ENCODE measurements around the gene CYP17A1. TPM values are rescaled to one million over a fixed set of nuclear protein-coding genes. Genes with fewer than 3 reads are reported as not detected.

Gene CYP17A1
- total RNA-seq, 1 experiment from 2014 or later, result 2.1 TPM

DNA sequence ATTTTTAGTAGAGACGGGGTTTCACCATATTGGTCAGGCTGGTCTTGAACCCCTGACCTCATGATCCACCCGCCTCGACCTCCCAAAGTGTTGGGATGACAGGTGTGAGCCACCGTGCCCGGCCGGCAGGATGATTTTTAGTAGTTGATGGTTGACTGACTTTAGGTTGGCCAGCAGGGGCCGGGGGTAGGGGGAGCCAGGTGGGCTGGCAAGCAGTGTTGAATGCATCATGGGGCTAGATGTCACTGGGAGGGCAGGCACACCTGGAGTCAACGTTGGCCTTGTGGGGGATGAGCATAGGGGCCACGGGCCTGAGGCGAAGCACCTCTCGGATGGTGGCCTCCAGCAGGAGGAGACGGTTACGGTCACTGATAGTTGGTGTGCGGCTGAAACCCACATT, 5.0 kb downstream of the CYP17A1 start:
- 0 out of 2 replicates have a peak, but pooled peaks cover 5% of the 10 kb centered on the region for H3K4me1 Mint-ChIP-seq
- no peak overlapping the region for H3K27ac Mint-ChIP-seq
- H3K9me3 Mint-ChIP-seq, result peaks cover 3% of the 10 kb centered on the region
- POLR2A ChIA-PET, result no interaction called here
- ATAC-seq, result no peak
- H3K36me3 Mint-ChIP-seq, result peaks cover under 1% of the 10 kb centered on the region; the same call in 1 of the 2 replicates
- TF ChIP-seq, protein P1, sequence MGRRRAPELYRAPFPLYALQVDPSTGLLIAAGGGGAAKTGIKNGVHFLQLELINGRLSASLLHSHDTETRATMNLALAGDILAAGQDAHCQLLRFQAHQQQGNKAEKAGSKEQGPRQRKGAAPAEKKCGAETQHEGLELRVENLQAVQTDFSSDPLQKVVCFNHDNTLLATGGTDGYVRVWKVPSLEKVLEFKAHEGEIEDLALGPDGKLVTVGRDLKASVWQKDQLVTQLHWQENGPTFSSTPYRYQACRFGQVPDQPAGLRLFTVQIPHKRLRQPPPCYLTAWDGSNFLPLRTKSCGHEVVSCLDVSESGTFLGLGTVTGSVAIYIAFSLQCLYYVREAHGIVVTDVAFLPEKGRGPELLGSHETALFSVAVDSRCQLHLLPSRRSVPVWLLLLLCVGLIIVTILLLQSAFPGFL (CRISPR knock-in tag; IDR thresholded peaks at IDR 0.05; ENCODE audit: borderline replicate concordance), result no peak
- no peak for TF ChIP-seq ZBTB21 (CRISPR knock-in tag; IDR thresholded peaks at IDR 0.05; ENCODE audit: borderline replicate concordance)
- TF ChIP-seq, protein P2, sequence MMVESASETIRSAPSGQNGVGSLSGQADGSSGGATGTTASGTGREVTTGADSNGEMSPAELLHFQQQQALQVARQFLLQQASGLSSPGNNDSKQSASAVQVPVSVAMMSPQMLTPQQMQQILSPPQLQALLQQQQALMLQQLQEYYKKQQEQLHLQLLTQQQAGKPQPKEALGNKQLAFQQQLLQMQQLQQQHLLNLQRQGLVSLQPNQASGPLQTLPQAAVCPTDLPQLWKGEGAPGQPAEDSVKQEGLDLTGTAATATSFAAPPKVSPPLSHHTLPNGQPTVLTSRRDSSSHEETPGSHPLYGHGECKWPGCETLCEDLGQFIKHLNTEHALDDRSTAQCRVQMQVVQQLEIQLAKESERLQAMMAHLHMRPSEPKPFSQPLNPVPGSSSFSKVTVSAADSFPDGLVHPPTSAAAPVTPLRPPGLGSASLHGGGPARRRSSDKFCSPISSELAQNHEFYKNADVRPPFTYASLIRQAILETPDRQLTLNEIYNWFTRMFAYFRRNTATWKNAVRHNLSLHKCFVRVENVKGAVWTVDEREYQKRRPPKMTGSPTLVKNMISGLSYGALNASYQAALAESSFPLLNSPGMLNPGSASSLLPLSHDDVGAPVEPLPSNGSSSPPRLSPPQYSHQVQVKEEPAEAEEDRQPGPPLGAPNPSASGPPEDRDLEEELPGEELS (CRISPR knock-in tag; IDR thresholded peaks at IDR 0.05), result no peak
- no peak for TF ChIP-seq SMAD4 (CRISPR knock-in tag; IDR thresholded peaks at IDR 0.05)
- TF ChIP-seq, protein P3, sequence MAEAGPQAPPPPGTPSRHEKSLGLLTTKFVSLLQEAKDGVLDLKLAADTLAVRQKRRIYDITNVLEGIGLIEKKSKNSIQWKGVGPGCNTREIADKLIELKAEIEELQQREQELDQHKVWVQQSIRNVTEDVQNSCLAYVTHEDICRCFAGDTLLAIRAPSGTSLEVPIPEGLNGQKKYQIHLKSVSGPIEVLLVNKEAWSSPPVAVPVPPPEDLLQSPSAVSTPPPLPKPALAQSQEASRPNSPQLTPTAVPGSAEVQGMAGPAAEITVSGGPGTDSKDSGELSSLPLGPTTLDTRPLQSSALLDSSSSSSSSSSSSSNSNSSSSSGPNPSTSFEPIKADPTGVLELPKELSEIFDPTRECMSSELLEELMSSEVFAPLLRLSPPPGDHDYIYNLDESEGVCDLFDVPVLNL (CRISPR knock-in tag; IDR thresholded peaks at IDR 0.05; ENCODE audit: borderline replicate concordance, low read depth), result no peak
- TF ChIP-seq, protein P4, sequence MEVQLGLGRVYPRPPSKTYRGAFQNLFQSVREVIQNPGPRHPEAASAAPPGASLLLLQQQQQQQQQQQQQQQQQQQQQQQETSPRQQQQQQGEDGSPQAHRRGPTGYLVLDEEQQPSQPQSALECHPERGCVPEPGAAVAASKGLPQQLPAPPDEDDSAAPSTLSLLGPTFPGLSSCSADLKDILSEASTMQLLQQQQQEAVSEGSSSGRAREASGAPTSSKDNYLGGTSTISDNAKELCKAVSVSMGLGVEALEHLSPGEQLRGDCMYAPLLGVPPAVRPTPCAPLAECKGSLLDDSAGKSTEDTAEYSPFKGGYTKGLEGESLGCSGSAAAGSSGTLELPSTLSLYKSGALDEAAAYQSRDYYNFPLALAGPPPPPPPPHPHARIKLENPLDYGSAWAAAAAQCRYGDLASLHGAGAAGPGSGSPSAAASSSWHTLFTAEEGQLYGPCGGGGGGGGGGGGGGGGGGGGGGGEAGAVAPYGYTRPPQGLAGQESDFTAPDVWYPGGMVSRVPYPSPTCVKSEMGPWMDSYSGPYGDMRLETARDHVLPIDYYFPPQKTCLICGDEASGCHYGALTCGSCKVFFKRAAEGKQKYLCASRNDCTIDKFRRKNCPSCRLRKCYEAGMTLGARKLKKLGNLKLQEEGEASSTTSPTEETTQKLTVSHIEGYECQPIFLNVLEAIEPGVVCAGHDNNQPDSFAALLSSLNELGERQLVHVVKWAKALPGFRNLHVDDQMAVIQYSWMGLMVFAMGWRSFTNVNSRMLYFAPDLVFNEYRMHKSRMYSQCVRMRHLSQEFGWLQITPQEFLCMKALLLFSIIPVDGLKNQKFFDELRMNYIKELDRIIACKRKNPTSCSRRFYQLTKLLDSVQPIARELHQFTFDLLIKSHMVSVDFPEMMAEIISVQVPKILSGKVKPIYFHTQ (CRISPR knock-in tag; IDR thresholded peaks at IDR 0.05), result no peak
- no peak for TF ChIP-seq CREM (CRISPR knock-in tag; IDR thresholded peaks at IDR 0.05)
- TF ChIP-seq, protein P5, sequence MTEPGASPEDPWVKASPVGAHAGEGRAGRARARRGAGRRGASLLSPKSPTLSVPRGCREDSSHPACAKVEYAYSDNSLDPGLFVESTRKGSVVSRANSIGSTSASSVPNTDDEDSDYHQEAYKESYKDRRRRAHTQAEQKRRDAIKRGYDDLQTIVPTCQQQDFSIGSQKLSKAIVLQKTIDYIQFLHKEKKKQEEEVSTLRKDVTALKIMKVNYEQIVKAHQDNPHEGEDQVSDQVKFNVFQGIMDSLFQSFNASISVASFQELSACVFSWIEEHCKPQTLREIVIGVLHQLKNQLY (CRISPR knock-in tag; IDR thresholded peaks at IDR 0.05), result no peak
- no peak overlapping the region for H3K4me3 Mint-ChIP-seq
- H3K27me3 Mint-ChIP-seq (ENCODE audit: low read depth), result peaks cover 3% of the 10 kb centered on the region
- DNase-seq (ENCODE audit: low spot score), result no peak
- CTCF ChIA-PET, result interaction anchor here (1.0 to 2.2 kb wide), 2 partner anchors 11 to 69 kb away, joined by 3 to 9 read pairs; no protein-coding TSS in a partner anchor

DNA sequence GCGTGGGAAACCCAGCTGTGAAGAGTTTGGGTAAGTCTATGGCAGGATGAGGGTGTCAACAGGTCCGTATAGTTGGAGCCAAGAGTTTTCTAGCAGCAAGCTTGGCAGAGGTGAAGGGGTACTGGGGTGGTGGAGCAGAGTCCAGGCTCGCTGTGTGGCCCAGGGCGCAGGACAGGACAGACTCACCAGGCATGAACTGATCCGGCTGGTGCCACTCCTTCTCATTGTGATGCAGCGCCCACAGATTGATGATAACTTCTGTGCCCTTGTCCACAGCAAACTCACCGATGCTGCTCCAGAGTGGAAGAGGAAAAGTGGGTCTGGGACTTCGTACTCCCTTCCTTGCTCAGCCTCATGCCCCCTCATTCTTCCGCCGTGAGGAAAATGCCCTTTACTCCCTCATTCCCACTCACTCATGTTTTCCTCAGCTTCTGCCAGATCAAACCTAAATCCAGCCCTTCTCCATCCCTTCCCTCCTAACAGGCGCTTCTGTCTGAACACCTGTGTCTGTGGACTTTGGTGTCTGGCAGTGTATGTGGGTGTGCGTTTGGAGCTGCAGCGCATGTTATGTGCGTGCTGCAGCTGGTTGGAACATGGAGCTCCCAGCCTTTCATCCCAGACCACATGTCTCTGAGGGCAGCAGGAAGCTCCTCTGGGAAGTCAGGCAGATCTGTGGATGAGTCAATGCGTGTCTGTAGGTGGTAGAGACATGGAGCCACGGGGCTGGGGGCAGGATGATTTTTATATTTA, 5.7 kb downstream of the CYP17A1 start:
- Mint-ChIP-seq H3K4me1 (0 out of 2 replicates have a peak, but pooled peaks cover 5% of the 10 kb centered on the region), H3K4me3 (no peak overlapping the region), H3K27ac (no peak overlapping the region), H3K9me3 (no peaks in the 10 kb centered on the region), H3K36me3 (no peaks in the 10 kb centered on the region), H3K27me3 (ENCODE audit: low read depth) (peaks cover 2% of the 10 kb centered on the region; the same call in 1 of the 2 replicates)
- DNase-seq (ENCODE audit: low spot score), result no peak
- TF ChIP-seq MXD4 (CRISPR knock-in tag; IDR thresholded peaks at IDR 0.05; ENCODE audit: borderline replicate concordance) (no peak), ZNF263 (CRISPR knock-in tag; IDR thresholded peaks at IDR 0.05; ENCODE audit: low read depth) (no peak), GABPB1 (CRISPR knock-in tag; IDR thresholded peaks at IDR 0.05) (no peak), ZNF317 (CRISPR knock-in tag; IDR thresholded peaks at IDR 0.05; ENCODE audit: borderline replicate concordance, low read depth) (no peak), ZNF416 (CRISPR knock-in tag; IDR thresholded peaks at IDR 0.05) (no peak), SMAD3 (CRISPR knock-in tag; IDR thresholded peaks at IDR 0.05; ENCODE audit: borderline replicate concordance) (no peak), ZNF232 (CRISPR knock-in tag; IDR thresholded peaks at IDR 0.05) (no peak), JUN (CRISPR knock-in tag; IDR thresholded peaks at IDR 0.05) (no peak), ZNF423 (CRISPR knock-in tag; IDR thresholded peaks at IDR 0.05) (no peak), PRRX2 (CRISPR knock-in tag; IDR thresholded peaks at IDR 0.05) (no peak)
- TF ChIP-seq, protein P6, sequence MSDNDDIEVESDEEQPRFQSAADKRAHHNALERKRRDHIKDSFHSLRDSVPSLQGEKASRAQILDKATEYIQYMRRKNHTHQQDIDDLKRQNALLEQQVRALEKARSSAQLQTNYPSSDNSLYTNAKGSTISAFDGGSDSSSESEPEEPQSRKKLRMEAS (CRISPR knock-in tag; IDR thresholded peaks at IDR 0.05), result no peak
- TF ChIP-seq, protein P3 (CRISPR knock-in tag; IDR thresholded peaks at IDR 0.05; ENCODE audit: borderline replicate concordance, low read depth), result no peak
- TF ChIP-seq, protein P7, sequence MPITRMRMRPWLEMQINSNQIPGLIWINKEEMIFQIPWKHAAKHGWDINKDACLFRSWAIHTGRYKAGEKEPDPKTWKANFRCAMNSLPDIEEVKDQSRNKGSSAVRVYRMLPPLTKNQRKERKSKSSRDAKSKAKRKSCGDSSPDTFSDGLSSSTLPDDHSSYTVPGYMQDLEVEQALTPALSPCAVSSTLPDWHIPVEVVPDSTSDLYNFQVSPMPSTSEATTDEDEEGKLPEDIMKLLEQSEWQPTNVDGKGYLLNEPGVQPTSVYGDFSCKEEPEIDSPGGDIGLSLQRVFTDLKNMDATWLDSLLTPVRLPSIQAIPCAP (CRISPR knock-in tag; IDR thresholded peaks at IDR 0.05), result no peak
- TF ChIP-seq, protein P5 (CRISPR knock-in tag; IDR thresholded peaks at IDR 0.05), result no peak
- TF ChIP-seq, protein P8, sequence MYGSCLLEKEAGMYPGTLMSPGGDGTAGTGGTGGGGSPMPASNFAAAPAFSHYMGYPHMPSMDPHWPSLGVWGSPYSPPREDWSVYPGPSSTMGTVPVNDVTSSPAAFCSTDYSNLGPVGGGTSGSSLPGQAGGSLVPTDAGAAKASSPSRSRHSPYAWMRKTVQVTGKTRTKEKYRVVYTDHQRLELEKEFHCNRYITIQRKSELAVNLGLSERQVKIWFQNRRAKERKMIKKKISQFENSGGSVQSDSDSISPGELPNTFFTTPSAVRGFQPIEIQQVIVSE (CRISPR knock-in tag; IDR thresholded peaks at IDR 0.05; ENCODE audit: borderline replicate concordance), result no peak
- ATAC-seq, result no peak
- ChIA-PET CTCF (interaction anchor here (0.7 to 2.2 kb wide), 2 partner anchors 28 to 70 kb away, joined by 3 to 9 read pairs; no protein-coding TSS in a partner anchor), POLR2A (no interaction called here)
